ENCODE measurements around the gene FRRS1.

FRRS1 gene

GRCh38 chr1:99728494-99729235 lies 37.8 kb downstream of the FRRS1 start:
- no peak for DNase-seq (ENCODE audit: low read depth in 2 of 2)

GRCh38 chr1:99727575-99728185 lies 38.8 kb downstream of the FRRS1 start:
- no peak for DNase-seq (ENCODE audit: low read depth in 2 of 2)

GRCh38 chr1:99726818-99727217 lies 39.6 kb downstream of the FRRS1 start:
- no peak for DNase-seq (ENCODE audit: low read depth in 2 of 2)

- no peak for DNase-seq (ENCODE audit: low read depth in 2 of 2)
Observed at GRCh38 chr1:99726407-99726806, 40.0 kb downstream of the FRRS1 start.

GRCh38 chr1:99725996-99726395 lies 40.4 kb downstream of the FRRS1 start:
- no peak for DNase-seq (ENCODE audit: low read depth in 2 of 2)

- no peak for DNase-seq (ENCODE audit: low read depth in 2 of 2)
Observed at GRCh38 chr1:99723251-99723650, 43.2 kb downstream of the FRRS1 start.

- DNase-seq (ENCODE audit: low read depth in 2 of 2), result no peak
Observed at GRCh38 chr1:99717005-99717404, 49.4 kb downstream of the FRRS1 start.

- DNase-seq (ENCODE audit: low read depth in 2 of 2), result no peak
Observed at GRCh38 chr1:99713006-99713405, 53.4 kb downstream of the FRRS1 start.

GRCh38 chr1:99710994-99711393 lies 55.4 kb downstream of the FRRS1 start:
- no peak for DNase-seq (ENCODE audit: low read depth in 2 of 2)

GRCh38 chr1:99707535-99708142 lies 58.8 kb downstream of the FRRS1 start:
- peak in 1 of 2 experiments; percentile 57 for DNase-seq (ENCODE audit: low read depth in 2 of 2)

GRCh38 chr1:99705385-99705784 lies 61.0 kb downstream of the FRRS1 start:
- DNase-seq (ENCODE audit: low read depth in 2 of 2), result no peak

- no peak for DNase-seq (ENCODE audit: low read depth in 2 of 2)
Observed at GRCh38 chr1:99704356-99704816, 62.0 kb downstream of the FRRS1 start.

GRCh38 chr1:99702221-99702620 lies 64.2 kb downstream of the FRRS1 start:
- no peak for DNase-seq (ENCODE audit: low read depth in 2 of 2)

GRCh38 chr1:99700020-99700419 lies 66.4 kb downstream of the FRRS1 start:
- DNase-seq (ENCODE audit: low read depth in 2 of 2), result no peak

GRCh38 chr1:99697580-99697979 lies 68.9 kb downstream of the FRRS1 start:
- DNase-seq (ENCODE audit: low read depth in 2 of 2), result no peak

GRCh38 chr1:99696616-99697015 lies 69.8 kb downstream of the FRRS1 start:
- DNase-seq (ENCODE audit: low read depth in 2 of 2), result no peak

- no peak for DNase-seq (ENCODE audit: low read depth in 2 of 2)
Observed at GRCh38 chr1:99691175-99691574, 75.3 kb downstream of the FRRS1 start.

- DNase-seq (ENCODE audit: low read depth in 2 of 2), result peak in 1 of 2 experiments; percentile 24
Observed at GRCh38 chr1:99685516-99686180, 80.8 kb downstream of the FRRS1 start.

GRCh38 chr1:99682291-99682751 lies 84.1 kb downstream of the FRRS1 start:
- DNase-seq (ENCODE audit: low read depth in 2 of 2), result no peak

GRCh38 chr1:99681583-99681982 lies 84.9 kb downstream of the FRRS1 start:
- no peak for DNase-seq (ENCODE audit: low read depth in 2 of 2)

GRCh38 chr1:99680270-99680669 lies 86.2 kb downstream of the FRRS1 start:
- no peak for DNase-seq (ENCODE audit: low read depth in 2 of 2)

- DNase-seq (ENCODE audit: low read depth in 2 of 2), result no peak
Observed at GRCh38 chr1:99677416-99677815, 89.0 kb downstream of the FRRS1 start.
